HG03354 (cell line): ENCODE data around the gene MYO18B.

ENCODE experiments used
- ATAC-seq: cut with Tn5 transposase; IDR thresholded peaks from one replicate; pipeline ENCODE4 v1.9.1; 2021; ENCODE audit warnings: mild to moderate bottlenecking; ENCODE audit not compliant: unreplicated experiment, poor library complexity, severe bottlenecking

The MYO18B gene

GRCh38 chr22:26017932-26018331, 275.9 kb downstream of the MYO18B start:
- no peak for ATAC-seq

DNA sequence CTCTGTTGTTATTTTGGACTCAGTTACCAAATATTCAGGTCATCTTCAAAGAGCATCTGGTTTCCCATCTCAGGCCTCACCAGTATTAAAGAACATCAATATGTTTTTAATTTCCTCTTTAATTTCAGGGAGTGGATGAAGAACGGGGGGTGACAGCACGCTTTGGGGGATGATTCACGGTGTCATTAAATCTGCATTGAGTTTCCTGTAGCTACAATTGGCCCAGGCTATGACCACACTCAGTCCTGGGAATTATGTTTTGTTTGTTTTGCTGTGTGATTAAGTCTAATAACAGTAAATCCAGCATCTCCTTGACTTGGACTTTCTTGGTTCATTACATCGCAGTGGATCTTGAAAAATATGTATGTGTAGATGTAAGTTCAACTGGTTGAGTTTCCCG, 277.6 kb downstream of the MYO18B start:
- no peak for ATAC-seq

DNA sequence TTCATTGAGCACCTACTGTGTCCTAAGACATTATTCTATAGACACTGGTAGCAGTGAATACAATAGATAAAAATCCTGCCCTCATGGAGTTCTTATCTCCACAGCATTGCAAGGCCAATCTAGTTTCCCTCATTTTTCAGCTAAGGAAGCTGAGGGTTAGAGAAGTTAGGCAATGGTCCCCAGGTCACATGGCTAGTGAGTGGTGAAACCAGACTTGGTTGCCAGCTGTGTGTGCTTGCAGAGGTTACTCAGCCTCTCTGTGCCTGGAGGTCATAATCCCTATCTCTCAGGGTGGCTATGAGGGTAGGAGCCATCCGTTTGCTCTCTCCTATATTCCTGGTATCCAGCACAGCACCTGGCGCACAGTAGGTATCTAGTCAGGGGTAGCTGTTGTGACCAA, 279.5 kb downstream of the MYO18B start:
- ATAC-seq: no peak

- ATAC-seq: no peak
Observed at GRCh38 chr22:26023104-26023775, 281.3 kb downstream of the MYO18B start.

- ATAC-seq: no peak
Observed at GRCh38 chr22:26025626-26026025, 283.6 kb downstream of the MYO18B start.

DNA sequence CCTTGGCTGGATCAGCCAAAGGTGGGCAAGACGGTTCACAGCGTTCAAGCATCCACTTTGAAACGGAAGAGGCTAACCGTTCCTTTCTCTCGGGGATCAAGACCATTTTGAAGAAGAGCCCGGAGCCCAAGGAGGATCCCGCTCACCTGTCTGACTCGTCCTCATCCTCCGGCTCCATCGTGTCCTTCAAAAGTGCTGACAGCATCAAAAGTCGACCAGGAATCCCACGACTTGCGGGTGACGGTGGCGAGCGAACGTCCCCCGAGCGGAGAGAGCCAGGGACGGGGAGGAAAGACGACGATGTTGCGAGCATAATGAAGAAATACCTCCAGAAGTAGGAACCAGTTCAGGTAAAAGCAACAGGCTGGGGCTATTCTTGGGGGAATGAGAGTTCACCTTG, 285.4 kb downstream of the MYO18B start:
- no peak for ATAC-seq

GRCh38 chr22:26031641-26032040, 289.7 kb downstream of the MYO18B start:
- no peak for ATAC-seq

DNA sequence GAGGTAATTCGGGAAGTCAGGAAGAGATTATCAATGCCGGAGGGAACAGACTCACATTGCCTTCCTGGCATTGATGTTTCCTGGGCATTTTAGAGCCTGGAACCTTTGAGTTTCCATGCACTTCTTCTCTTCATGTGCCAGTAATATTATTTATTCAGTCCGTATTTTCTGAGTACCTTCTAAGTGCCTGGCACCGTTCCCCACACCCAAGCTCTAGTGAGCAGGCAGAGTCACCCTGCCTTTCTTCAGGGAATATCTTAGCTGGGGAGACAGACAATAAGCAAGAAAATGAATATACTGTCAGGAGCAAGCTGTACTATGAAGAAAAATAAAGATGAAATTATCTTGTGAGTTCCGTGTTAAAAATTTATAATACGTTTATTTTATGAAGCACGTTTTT, 291.1 kb downstream of the MYO18B start:
- no peak for ATAC-seq

GRCh38 chr22:26033586-26033985, 291.6 kb downstream of the MYO18B start:
- ATAC-seq: no peak

- ATAC-seq: no peak
Observed at GRCh38 chr22:26035523-26035922, 293.5 kb downstream of the MYO18B start.

DNA sequence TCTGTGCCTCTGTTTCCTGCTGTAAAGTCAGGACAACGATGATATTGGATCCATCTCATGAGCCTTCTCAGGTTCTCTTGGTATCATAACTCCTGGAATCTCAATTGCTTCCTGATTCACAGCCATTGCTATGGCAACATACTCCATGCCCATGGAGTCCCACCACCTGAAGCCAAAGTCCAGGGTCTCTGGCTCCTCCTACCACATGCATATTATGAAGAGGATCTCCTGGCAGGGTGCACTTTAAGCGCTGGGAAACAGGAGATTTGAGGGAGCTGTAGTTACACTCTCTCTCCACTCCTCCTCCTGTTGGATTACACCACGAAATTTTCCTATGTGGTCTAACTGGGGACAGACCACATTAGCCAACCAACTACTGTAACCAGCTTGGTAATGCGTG, 296.4 kb downstream of the MYO18B start:
- no peak for ATAC-seq

- ATAC-seq: no peak
Observed at GRCh38 chr22:26041931-26042330, 299.9 kb downstream of the MYO18B start.

DNA sequence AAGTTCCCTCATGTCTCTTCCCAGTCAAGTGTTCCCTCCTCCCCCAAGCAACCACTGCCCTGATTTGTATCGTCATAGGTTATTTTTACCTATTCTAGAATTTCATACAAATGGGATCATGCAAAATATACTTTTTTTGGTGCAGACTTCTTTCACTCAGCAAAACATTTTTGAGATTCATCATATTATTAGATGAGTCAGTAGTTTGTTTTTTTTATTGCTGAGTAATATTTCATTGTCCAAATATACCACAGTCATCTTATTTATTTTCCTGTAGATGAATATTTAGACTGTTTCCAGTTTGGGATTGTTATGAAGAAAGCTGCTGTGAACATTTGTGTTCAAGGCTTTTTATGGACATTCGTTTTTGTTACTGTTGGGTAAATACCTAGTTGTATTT, 301.0 kb downstream of the MYO18B start:
- ATAC-seq: no peak

DNA sequence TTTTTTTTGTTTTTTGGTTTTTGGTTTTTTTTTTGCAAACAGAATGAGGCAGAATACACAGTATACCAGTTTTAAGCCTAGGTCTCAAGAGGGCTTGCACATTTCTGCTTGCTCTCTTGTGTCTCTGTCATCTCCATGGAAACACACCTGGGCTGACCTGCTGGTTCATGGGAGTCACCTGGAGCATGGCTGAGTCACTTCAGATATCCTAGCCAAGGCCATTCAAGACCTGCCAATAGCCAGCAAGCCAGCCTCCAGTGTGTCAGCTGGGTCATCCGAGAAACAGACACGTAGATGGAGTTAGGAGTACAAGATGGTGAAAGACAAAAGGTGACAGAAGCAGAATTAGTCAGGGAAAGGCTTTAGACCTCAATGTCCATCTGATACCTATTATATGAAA, 303.1 kb downstream of the MYO18B start:
- ATAC-seq: no peak

- ATAC-seq: no peak
Observed at GRCh38 chr22:26045860-26046259, 303.9 kb downstream of the MYO18B start.

GRCh38 chr22:26047516-26047915, 305.5 kb downstream of the MYO18B start:
- no peak for ATAC-seq

GRCh38 chr22:26047920-26048319, 305.9 kb downstream of the MYO18B start:
- no peak for ATAC-seq

GRCh38 chr22:26050079-26050478, 308.1 kb downstream of the MYO18B start:
- ATAC-seq: no peak

DNA sequence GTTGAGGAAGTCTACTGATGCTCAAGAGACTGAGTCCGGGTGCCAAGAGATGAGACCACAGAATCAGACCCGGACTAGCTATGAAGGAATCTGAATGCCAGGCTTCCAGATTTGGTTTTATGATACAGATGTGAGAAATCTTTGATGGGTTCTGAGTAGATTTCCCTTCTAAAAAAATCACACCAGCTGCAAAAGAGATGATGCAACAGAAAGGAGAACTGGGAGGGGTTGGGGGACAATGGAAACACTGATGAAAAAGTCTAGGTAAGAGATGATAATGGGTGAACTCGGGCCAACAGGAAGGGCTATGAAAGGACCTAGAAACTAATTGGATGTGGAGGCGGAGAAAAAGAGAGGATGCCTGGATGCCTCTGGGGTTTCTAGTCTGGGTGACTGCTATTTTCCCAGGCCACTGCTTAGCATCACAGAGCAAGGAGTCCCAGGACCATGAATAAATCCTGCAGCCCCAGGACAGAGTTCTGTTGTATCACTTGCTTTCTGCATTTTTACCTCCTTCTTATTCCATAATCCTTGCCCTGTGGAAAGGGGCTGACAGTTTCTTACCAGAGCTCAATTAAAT, 311.8 kb downstream of the MYO18B start:
- ATAC-seq: no peak

DNA sequence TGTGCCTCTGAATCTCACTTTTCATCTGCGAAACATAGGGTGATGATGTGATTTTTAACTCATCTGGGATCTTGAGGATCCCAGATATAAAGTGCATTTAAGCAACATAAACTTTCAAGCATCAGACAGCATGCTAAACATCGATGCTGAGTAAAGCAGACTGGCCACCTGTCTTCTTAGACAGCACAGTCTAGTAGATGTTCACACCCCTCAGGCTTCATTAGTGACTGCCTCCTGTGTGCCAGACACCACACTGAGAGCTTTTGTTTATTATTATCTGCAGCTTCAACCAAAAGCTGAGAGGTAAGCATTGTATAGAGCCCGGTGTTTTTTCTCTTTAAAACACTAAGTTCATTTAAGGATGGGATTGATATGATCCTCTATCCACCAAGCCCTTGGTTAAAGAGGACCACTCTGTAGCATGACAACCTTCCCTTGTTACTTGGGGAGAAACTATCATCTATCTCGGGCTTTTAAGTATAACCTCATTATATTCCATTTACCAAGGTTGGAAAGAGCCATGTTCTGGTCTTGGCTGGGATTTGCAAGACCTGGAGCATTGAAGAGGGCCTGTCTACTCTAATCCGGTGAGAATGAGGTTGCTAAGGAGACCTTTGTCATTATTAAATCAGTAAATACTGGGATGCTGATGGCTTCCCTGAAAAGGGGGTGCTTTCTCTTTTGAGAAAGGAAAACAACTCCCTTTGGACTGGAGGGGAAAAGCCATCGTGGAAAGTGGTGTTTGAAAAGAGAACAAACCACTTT, 313.0 kb downstream of the MYO18B start:
- ATAC-seq: no peak

DNA sequence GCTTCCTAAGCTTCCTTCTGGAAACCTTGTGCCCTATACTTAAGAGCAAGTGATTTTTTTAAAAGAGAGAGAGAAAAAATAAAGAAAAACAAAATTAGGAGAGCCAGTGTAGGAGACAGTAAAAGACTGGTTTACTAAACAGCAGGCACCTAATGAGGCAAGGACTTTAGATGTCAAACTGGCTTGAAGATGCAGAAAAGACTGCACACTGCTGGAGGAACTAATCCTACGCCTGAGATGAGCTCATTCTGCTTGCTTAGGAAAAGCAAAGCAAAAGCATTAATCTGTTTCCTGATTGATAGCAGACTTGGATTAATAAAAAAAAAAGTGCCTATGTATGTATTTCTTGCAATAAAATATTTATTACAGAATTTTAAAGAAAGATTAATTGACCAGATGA, 313.7 kb downstream of the MYO18B start:
- ATAC-seq: no peak
